ENCODE measurements around the gene POU6F1.
A peak's percentile ranks its signal among the peaks of the same experiment; 100 is the strongest.
"Not testable (repeated sequence)": the region's sequence is repeated elsewhere in the genome, so short reads cannot be mapped to it uniquely, and the experiment has no call there.

The POU6F1 gene

GRCh38 chr12:51217968-51218606, at the start of gene POU6F1:
POU6F1 (minus strand) TSS chr12:51218062; CDS start chr12:51206836, 11,226 bp downstream.
- peak; percentile 78 to 83 (median 81) for DNase-seq

- no peak for DNase-seq
Observed at GRCh38 chr12:51265024-51265423, 47.2 kb upstream of the POU6F1 start.

- DNase-seq = no peak
Observed at GRCh38 chr12:51264297-51264696, 46.4 kb upstream of the POU6F1 start.

DNA sequence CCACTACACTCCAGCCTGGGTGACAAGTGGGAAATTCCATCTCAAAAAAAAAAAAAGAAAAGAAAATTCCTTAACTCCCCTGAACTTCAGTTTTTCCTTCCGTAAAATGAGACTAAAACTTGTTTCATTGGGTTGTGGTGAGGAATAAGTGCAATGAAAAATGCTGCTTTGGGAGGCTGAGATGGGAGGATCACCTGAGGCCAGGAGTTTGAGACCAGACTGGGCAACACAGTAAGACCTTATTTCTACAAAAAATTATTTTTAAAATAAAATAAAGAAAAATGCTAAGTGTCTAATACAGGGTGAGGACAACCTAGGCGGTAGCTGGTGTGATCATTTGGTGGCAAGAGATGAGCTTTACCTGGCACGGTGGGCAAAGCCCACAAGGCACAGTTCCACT, 45.5 kb upstream of the POU6F1 start:
- no peak for DNase-seq

GRCh38 chr12:51262758-51263177, 44.9 kb upstream of the POU6F1 start:
- DNase-seq = peak in 1 of 3 experiments; percentile 21

DNA sequence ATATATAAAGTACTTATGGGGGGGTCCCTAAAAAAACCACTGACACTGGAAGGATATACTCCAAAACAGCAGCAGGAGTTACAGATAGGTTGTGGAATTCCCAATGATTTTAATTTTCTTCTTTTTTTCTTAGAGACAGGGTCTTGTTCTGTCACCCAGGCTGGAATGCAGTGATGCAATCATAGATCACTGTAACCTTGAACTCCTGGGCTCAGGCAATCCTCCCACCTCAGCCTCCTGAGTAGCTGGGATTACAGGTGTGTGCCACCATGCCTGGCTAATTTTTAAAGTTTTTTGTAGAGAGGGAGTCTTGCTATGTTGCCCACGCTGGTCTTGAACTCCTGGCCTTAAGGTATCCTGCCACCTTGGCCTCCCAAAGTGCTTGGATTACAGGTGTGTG, 41.7 kb upstream of the POU6F1 start:
- DNase-seq = not testable (repeated sequence)

- no peak for DNase-seq
Observed at GRCh38 chr12:51254536-51254935, 36.7 kb upstream of the POU6F1 start.

- no peak for DNase-seq
Observed at GRCh38 chr12:51253276-51253675, 35.4 kb upstream of the POU6F1 start.

DNA sequence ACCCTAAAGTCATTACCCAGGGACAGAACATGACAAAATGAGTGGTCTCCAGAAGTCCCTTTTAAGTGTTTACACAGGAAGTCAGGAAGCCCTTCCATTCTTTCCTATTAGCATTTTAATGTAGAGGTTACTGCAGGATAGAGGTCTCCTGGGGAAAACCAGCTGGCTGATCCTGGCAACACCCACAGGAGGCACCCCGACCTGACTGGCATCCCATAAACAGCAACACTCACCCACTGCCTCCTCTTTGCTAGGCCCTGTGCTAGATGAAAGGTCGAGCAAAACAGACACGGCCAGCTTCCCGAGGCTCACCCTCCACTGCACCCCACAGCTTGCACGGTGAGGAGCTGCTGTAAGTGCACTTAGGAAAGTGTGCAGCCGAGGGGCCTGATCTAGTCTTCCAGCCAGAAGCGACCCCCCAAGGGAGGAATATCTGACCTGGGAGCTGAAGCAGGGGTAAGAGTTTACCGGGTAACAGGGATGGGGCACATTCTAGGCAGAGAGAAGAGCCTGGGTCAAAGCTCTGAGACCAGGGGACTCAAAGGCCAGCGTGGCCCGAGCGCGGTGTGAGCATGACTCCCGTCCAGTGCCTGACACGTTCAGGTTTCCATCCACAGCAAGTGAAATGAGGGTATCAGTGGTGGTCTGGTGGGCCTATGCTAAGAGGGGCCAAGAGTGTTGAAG, 29.8 kb upstream of the POU6F1 start:
- peak; percentile 22 to 74 (median 41) for DNase-seq

DNA sequence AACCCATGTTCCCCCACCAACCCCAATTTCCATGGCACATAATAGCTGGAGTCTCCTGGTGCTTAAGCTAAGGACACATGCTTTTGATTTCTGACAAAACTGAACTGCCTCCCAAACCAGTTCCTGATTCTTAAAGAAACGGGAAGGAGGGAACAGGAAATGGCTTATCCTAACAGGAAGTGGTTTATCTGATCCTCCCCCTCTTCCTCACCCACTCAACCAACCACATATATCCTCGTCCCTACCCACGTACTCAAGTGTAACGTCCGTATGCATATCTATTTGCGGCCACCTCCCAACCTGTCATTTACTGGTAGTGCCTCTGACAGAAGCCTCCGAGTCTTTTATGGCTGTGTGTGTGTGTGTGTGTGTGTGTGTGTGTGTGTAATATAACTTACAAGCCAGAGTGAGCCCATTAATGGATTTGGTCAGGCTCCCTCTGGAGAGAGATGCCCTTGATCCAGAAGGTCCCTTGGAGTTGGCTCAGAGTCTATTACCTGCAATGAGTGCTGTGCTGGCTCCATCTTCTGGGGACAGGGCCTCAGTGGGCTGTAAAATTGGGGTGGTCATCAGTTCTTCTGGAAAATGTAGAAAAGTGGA, 28.5 kb upstream of the POU6F1 start:
- DNase-seq = peak; percentile 3 to 39 (median 15)

GRCh38 chr12:51245476-51246253, 27.8 kb upstream of the POU6F1 start:
- DNase-seq = no peak

DNA sequence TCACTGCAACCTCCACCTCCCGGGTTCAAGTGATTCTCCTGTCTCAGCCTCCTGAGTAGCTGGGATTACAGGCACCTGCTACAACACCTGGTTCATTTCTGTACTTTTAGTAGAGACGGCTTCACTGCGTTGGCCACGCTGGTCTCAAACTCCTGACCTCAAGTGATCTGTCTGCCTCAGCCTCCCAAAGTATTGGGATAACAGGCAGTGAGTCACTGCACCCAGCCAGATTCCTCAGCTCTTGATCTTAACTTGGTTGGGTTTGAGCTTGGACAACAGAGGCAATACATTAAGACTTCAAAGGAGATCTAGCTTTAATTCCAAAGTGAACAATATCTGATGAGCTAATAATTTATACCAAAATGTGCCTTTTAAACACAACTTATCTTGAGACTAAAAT, 26.4 kb upstream of the POU6F1 start:
- no peak for DNase-seq

- no peak for DNase-seq
Observed at GRCh38 chr12:51242876-51243275, 25.0 kb upstream of the POU6F1 start.

DNA sequence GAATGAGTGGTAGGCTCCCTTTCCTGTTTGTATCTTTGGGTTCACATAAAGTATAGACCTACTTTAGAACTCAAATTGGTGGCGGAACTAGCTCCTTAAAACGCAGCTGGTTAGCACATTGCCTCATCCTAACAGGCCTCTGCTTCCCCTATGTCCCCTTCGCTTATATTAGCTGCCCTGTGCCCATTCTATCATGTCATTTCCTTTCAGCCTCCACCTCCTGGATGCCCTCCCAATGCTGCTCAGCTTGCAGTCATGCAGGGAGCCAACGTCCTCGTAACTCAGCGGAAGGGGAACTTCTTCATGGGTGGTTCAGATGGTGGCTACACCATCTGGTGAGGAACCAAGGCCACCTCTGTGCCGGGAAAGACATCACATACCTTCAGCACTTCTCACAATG, 24.3 kb upstream of the POU6F1 start:
- no peak for DNase-seq

DNA sequence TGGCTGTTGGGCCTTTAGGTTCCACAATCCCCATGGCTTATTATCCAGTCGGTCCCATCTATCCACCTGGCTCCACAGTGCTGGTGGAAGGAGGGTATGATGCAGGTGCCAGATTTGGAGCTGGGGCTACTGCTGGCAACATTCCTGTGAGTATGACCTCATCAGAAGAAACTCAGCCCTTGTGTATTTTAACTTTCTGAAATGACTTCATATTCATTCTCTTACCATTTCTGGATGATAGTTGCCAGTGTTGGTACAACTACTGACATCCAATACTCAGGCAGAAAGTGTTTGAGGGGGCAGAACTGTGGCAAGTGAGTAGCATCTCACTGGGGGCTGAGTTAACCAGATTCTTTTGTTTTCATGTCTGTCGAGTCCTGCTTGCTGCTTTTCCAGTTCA, 23.1 kb upstream of the POU6F1 start:
- DNase-seq = no peak

- DNase-seq = peak; percentile 96 to 98 (median 98)
Observed at GRCh38 chr12:51238510-51239334, 20.9 kb upstream of the POU6F1 start, which contains the start of gene DAZAP2. DAZAP2 (plus strand) TSS chr12:51238826; CDS start chr12:51238908, 82 bp downstream.

- peak in 1 of 3 experiments; percentile 47 for DNase-seq
Observed at GRCh38 chr12:51238037-51238509, 20.2 kb upstream of the POU6F1 start.

GRCh38 chr12:51234530-51234929, 16.7 kb upstream of the POU6F1 start:
- DNase-seq = no peak

- no peak for DNase-seq
Observed at GRCh38 chr12:51232642-51233041, 14.8 kb upstream of the POU6F1 start.

GRCh38 chr12:51229116-51229809, 11.4 kb upstream of the POU6F1 start:
- no peak for DNase-seq

- DNase-seq = no peak
Observed at GRCh38 chr12:51227962-51228361, 10.1 kb upstream of the POU6F1 start.

Data from NCI-H1417 (cell line).